MM.1S (cell line): ENCODE results near the gene TBX18.

Experiments used
- DNase-seq: peaks from one replicate; pipeline ENCODE4 v3.0.0-alpha.2; 2015
- H2AFZ ChIP-seq: fragments of 300-600 bp; sonication (generic); 2 replicates; pipeline ENCODE4 v1.6.0; 2016; ENCODE audit warnings: antibody characterized with exemption, low read length
- H3F3A ChIP-seq: fragments of 300-600 bp; sonication (generic); 2 replicates; pipeline ENCODE4 v1.6.1; 2016; ENCODE audit warnings: mild to moderate bottlenecking, antibody characterized with exemption, low read length, moderate library complexity, mixed read lengths; ENCODE audit not compliant: insufficient read depth
- H3K27ac ChIP-seq: fragments of 300-600 bp; sonication (generic); 2 replicates; pipeline ENCODE4 v1.5.1; 2016; ENCODE audit warnings: mild to moderate bottlenecking, low read length
- H3K27me3 ChIP-seq: fragments of 300-600 bp; sonication (generic); replicated peaks from 2 replicates; pipeline ENCODE4 v1.6.0; 2016; ENCODE audit warnings: low read length; ENCODE audit not compliant: insufficient read depth
- H3K36me3 ChIP-seq: fragments of 300-600 bp; sonication (generic); replicated peaks from 2 replicates; pipeline ENCODE4 v1.6.1; 2016; ENCODE audit warnings: mild to moderate bottlenecking, low read length, mixed read lengths; ENCODE audit not compliant: insufficient read depth
- H3K4me1 ChIP-seq: fragments of 300-600 bp; sonication (generic); 2 replicates; pipeline ENCODE4 v1.6.1; 2016; ENCODE audit warnings: low read length, mixed read lengths
- H3K4me2 ChIP-seq: fragments of 300-600 bp; sonication (generic); 2 replicates; pipeline ENCODE4 v1.6.0; 2016; ENCODE audit warnings: low read depth, low read length
- H3K4me3 ChIP-seq: fragments of 300-600 bp; sonication (generic); 2 replicates; pipeline ENCODE4 v1.5.1; 2016; ENCODE audit warnings: low read length, mixed read lengths
- H3K79me2 ChIP-seq: fragments of 300-600 bp; sonication (generic); 2 replicates; pipeline ENCODE4 v1.6.1; 2016; ENCODE audit warnings: mixed run types, low read length, mixed read lengths
- H3K9ac ChIP-seq: fragments of 300-600 bp; sonication (generic); 2 replicates; pipeline ENCODE4 v1.6.1; 2016; ENCODE audit warnings: low read length, mixed read lengths
- H3K9me2 ChIP-seq: fragments of 300-600 bp; sonication (generic); replicated peaks from 2 replicates; pipeline ENCODE4 v1.6.1; 2016; ENCODE audit warnings: mild to moderate bottlenecking, low read length, mixed read lengths; ENCODE audit not compliant: insufficient read depth
- H3K9me3 ChIP-seq: fragments of 300-600 bp; sonication (generic); replicated peaks from 2 replicates; pipeline ENCODE4 v1.6.1; 2016; ENCODE audit warnings: mild to moderate bottlenecking, low read length, mixed read lengths; ENCODE audit not compliant: insufficient read depth
- H4K20me1 ChIP-seq: fragments of 300-600 bp; sonication (generic); 2 replicates; pipeline ENCODE4 v1.6.1; 2016; ENCODE audit warnings: mild to moderate bottlenecking, low read length, moderate library complexity, mixed read lengths; ENCODE audit not compliant: insufficient read depth
- CTCF ChIP-seq: fragments of 300-600 bp; sonication (generic); IDR thresholded peaks from 2 replicates; pipeline ENCODE4 v1.5.1; 2016; ENCODE audit warnings: antibody characterized with exemption, low read length, mixed read lengths
- EZH2 ChIP-seq: fragments of 300-600 bp; sonication (generic); optimal IDR thresholded peaks from 2 replicates; pipeline ENCODE3; 2017; ENCODE audit warnings: low read depth, mild to moderate bottlenecking, antibody characterized with exemption, low read length, mixed read lengths
- EZH2phosphoT487 ChIP-seq: fragments of 300-600 bp; sonication (generic); IDR thresholded peaks from 2 replicates; pipeline ENCODE4 v1.6.1; 2018; ENCODE audit warnings: antibody characterized with exemption, low read length

TBX18 gene

GRCh38 chr6:84651583-84651982 is 112.8 kb downstream of the TBX18 start:
- Histone ChIP-seq H3K27ac (no peak overlapping the region), H3K36me3 (no peaks in the 10 kb centered on the region), H3K4me1 (no peaks in the 10 kb centered on the region), H3K79me2 (no peaks in the 10 kb centered on the region), H3F3A (no peaks in the 10 kb centered on the region), H3K4me2 (no peak overlapping the region), H3K9me3 (no peaks in the 10 kb centered on the region), H3K9me2 (no peaks in the 10 kb centered on the region), H3K4me3 (no peak overlapping the region), H3K9ac (no peak overlapping the region), H3K27me3 (no peaks in the 10 kb centered on the region), H4K20me1 (no peaks in the 10 kb centered on the region), H2AFZ (peak overlapping the region; percentile 17; the same call in 1 of the 2 replicates)
- no peak for DNase-seq
- TF ChIP-seq EZH2 = no peak
- no peak for TF ChIP-seq CTCF
- no peak for TF ChIP-seq EZH2phosphoT487

- no peaks in the 10 kb centered on the region for H3K9me2 ChIP-seq
- H3K4me1 ChIP-seq = no peaks in the 10 kb centered on the region
- no peak overlapping the region for H2AFZ ChIP-seq
- no peak overlapping the region for H3K4me2 ChIP-seq
- no peaks in the 10 kb centered on the region for H3K79me2 ChIP-seq
- H3K9me3 ChIP-seq = no peaks in the 10 kb centered on the region
- H3F3A ChIP-seq = no peaks in the 10 kb centered on the region
- no peaks in the 10 kb centered on the region for H3K36me3 ChIP-seq
- no peak overlapping the region for H3K4me3 ChIP-seq
- H4K20me1 ChIP-seq = no peaks in the 10 kb centered on the region
- no peak overlapping the region for H3K27ac ChIP-seq
- DNase-seq = no peak
- TF ChIP-seq EZH2 = no peak
- TF ChIP-seq EZH2phosphoT487 = no peak
- no peak for TF ChIP-seq CTCF
- no peaks in the 10 kb centered on the region for H3K27me3 ChIP-seq
- H3K9ac ChIP-seq = no peak overlapping the region
Observed at GRCh38 chr6:84648444-84648843, 116.0 kb downstream of the TBX18 start.

GRCh38 chr6:84645563-84646266 is 118.7 kb downstream of the TBX18 start:
- Histone ChIP-seq H3K79me2 (no peaks in the 10 kb centered on the region), H4K20me1 (no peaks in the 10 kb centered on the region), H3K9me3 (no peaks in the 10 kb centered on the region), H3K9me2 (no peaks in the 10 kb centered on the region), H3K9ac (no peak overlapping the region), H3K4me1 (no peaks in the 10 kb centered on the region), H3K36me3 (no peaks in the 10 kb centered on the region), H3K4me2 (no peak overlapping the region), H3F3A (no peaks in the 10 kb centered on the region), H3K27ac (no peak overlapping the region), H3K4me3 (no peak overlapping the region), H3K27me3 (no peaks in the 10 kb centered on the region), H2AFZ (no peak overlapping the region)
- no peak for DNase-seq
- TF ChIP-seq EZH2 (no peak), CTCF (no peak), EZH2phosphoT487 (no peak)
